Neural progenitor cell (in vitro differentiated cells): ENCODE measurements around the gene F7. TPM values are rescaled to one million over a fixed set of nuclear protein-coding genes. Genes with fewer than 3 reads are reported as not detected.

Experiments
- DNase-seq: peaks from one replicate; pipeline ENCODE4 v3.0.0-alpha.2; 2016; ENCODE audit warnings: low spot score
- H2AFZ ChIP-seq: fragments of 200-600 bp; sonication (generic); replicated peaks from 2 replicates; pipeline ENCODE4 v1.6.1; 2016; ENCODE audit warnings: antibody characterized with exemption
- H3F3A ChIP-seq: fragments of 200-600 bp; sonication (generic); 2 replicates; pipeline ENCODE4 v1.6.1; 2016; ENCODE audit warnings: antibody characterized with exemption, low read depth
- H3K27ac ChIP-seq: fragments of 200-600 bp; sonication (generic); 2 replicates; pipeline ENCODE4 v1.5.1; 2016; ENCODE audit warnings: mild to moderate bottlenecking
- H3K27me3 ChIP-seq: fragments of 200-600 bp; sonication (generic); 2 replicates; pipeline ENCODE4 v1.6.1; 2016; ENCODE audit warnings: mild to moderate bottlenecking, moderate library complexity
- H3K36me3 ChIP-seq: fragments of 200-600 bp; sonication (generic); 2 replicates; pipeline ENCODE4 v1.5.1; 2016
- H3K4me1 ChIP-seq: fragments of 200-600 bp; sonication (generic); 2 replicates; pipeline ENCODE4 v1.6.1; 2016; ENCODE audit warnings: mixed run types
- H3K4me2 ChIP-seq: fragments of 200-600 bp; sonication (generic); 2 replicates; pipeline ENCODE4 v1.6.1; 2016
- H3K4me3 ChIP-seq: fragments of 200-600 bp; sonication (generic); 2 replicates; pipeline ENCODE4 v1.5.1; 2016
- H3K79me2 ChIP-seq: fragments of 200-600 bp; sonication (generic); 2 replicates; pipeline ENCODE4 v1.6.1; 2016; ENCODE audit warnings: low read depth
- H3K9ac ChIP-seq: fragments of 200-600 bp; sonication (generic); 2 replicates; pipeline ENCODE4 v1.6.1; 2016
- H3K9me3 ChIP-seq: fragments of 200-600 bp; sonication (generic); 2 replicates; pipeline ENCODE4 v1.5.1; 2016; ENCODE audit warnings: low read depth
- H4K20me1 ChIP-seq: fragments of 200-600 bp; sonication (generic); 2 replicates; pipeline ENCODE4 v1.6.1; 2016; ENCODE audit warnings: low read depth
- H3K27ac Mint-ChIP-seq: 3 replicates; pipeline ENCODE4 v1.8.0; 2021; ENCODE audit warnings: mixed read lengths
- H3K27me3 Mint-ChIP-seq: 2 replicates; pipeline ENCODE4 v1.8.0; 2022; ENCODE audit warnings: low read depth, mild to moderate bottlenecking, inconsistent platforms, moderate library complexity, mixed read lengths; ENCODE audit not compliant: insufficient read depth
- H3K36me3 Mint-ChIP-seq: 3 replicates; pipeline ENCODE4 v1.8.0; 2021; ENCODE audit warnings: mixed read lengths
- H3K4me1 Mint-ChIP-seq: 3 replicates; pipeline ENCODE4 v1.8.0; 2021; ENCODE audit warnings: mixed read lengths
- H3K4me3 Mint-ChIP-seq: 3 replicates; pipeline ENCODE4 v1.8.0; 2021; ENCODE audit warnings: mild to moderate bottlenecking, moderate library complexity, mixed read lengths
- H3K9me3 Mint-ChIP-seq: 3 replicates; pipeline ENCODE4 v1.8.0; 2020; ENCODE audit warnings: mixed read lengths
- EZH2 ChIP-seq: fragments of 200-600 bp; sonication (generic); IDR thresholded peaks from 2 replicates; pipeline ENCODE4 v1.6.1; 2017; ENCODE audit warnings: antibody characterized with exemption, mild to moderate bottlenecking, moderate library complexity
- EZH2phosphoT487 ChIP-seq: fragments of 200-600 bp; sonication (generic); IDR thresholded peaks from 2 replicates; pipeline ENCODE4 v1.6.1; 2017; ENCODE audit warnings: antibody characterized with exemption
- total RNA-seq: library from RNA; depleted of rRNA; stranded (reverse); fragments of >200 nt; gene quantifications from 2 replicates; pipeline ENCODE4 v1.2.3, GENCODE V29; 2015; ENCODE audit warnings: low replicate concordance
- TF ChIP-seq, protein P1 (sequence below): fragments of 200-600 bp; sonication (generic); IDR thresholded peaks from 2 replicates; pipeline ENCODE4 v1.5.1; 2017; ENCODE audit warnings: antibody characterized with exemption, mild to moderate bottlenecking

The F7 gene
- total RNA-seq, 1 donor from 2014 or later: not detected

DNA sequence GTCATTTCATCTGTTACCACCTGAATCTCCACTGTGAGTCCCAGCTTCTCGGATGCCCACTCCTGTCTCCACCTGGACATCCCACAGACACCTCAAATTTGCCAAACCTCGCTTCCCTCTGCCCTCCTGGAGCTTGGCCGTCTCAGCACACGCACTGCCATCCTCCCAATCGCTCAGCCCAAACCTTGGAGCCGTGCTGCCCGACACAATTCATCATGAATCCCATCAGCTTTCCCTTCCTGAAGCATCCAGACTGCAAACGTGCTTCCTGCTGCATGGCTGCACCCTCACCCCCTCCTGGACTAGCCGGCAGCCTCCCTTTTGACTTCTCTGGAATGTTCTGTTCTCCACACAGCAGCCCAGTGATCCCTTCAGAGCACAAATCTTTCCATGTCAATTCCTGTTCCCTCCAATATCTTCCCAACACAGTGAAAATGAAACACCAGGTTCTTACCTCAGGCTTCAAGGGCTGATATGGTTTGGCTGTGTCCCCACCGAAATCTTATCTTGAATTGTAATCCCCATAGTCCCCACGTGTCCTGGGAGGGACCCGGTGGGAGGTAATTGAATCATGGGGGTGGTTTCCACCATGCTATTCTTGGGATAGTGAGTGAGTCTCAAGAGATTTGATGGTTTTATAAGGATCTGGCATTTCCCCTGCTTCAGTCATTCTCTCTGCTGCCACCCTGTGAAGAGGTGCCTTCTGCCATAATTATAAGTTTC, 51.8 kb downstream of the F7 start:
- no peak overlapping the region for H3K4me3 Mint-ChIP-seq
- H3K9ac ChIP-seq: no peak overlapping the region
- no peak overlapping the region for H3K4me2 ChIP-seq
- no peaks in the 10 kb centered on the region for H3K36me3 ChIP-seq
- H3F3A ChIP-seq: peaks cover 29% of the 10 kb centered on the region
- H3K27ac Mint-ChIP-seq: no peak overlapping the region
- H3K4me3 ChIP-seq: no peak overlapping the region
- peaks cover 30% of the 10 kb centered on the region for H3K4me1 ChIP-seq
- peaks cover 5% of the 10 kb centered on the region for H3K27me3 Mint-ChIP-seq
- no peak overlapping the region for H3K27ac ChIP-seq
- no peaks in the 10 kb centered on the region for H3K9me3 ChIP-seq
- H3K79me2 ChIP-seq: no peaks in the 10 kb centered on the region
- H3K27me3 ChIP-seq: peaks cover 22% of the 10 kb centered on the region
- no peaks in the 10 kb centered on the region for H3K9me3 Mint-ChIP-seq
- no peaks in the 10 kb centered on the region for H3K36me3 Mint-ChIP-seq
- H4K20me1 ChIP-seq: no peaks in the 10 kb centered on the region
- DNase-seq: no peak
- H3K4me1 Mint-ChIP-seq: peaks cover 37% of the 10 kb centered on the region
- no peak overlapping the region for H2AFZ ChIP-seq
- TF ChIP-seq EZH2phosphoT487 (no peak), EZH2 (no peak)

- DNase-seq: no peak
- Histone ChIP-seq H3K4me3 (no peak within 1 kb of the TSS), H3K4me2 (peak within 1 kb of the TSS; percentile 19), H2AFZ (peak within 1 kb of the TSS; percentile 40), H3F3A (peaks cover 23% of the 10 kb centered on the region), H3K79me2 (no peaks in the 10 kb centered on the region), H3K27me3 (peaks cover 20% of the 10 kb centered on the region), H3K9me3 (no peaks in the 10 kb centered on the region), H3K27ac (no peak within 1 kb of the TSS), H3K4me1 (peaks cover 29% of the 10 kb centered on the region), H3K9ac (no peak within 1 kb of the TSS), H3K36me3 (no peaks in the 10 kb centered on the region), H4K20me1 (no peaks in the 10 kb centered on the region)
- peak within 1 kb of the TSS; percentile 53 for H3K27ac Mint-ChIP-seq
- peaks cover 6% of the 10 kb centered on the region for H3K27me3 Mint-ChIP-seq
- TF ChIP-seq, protein P1, sequence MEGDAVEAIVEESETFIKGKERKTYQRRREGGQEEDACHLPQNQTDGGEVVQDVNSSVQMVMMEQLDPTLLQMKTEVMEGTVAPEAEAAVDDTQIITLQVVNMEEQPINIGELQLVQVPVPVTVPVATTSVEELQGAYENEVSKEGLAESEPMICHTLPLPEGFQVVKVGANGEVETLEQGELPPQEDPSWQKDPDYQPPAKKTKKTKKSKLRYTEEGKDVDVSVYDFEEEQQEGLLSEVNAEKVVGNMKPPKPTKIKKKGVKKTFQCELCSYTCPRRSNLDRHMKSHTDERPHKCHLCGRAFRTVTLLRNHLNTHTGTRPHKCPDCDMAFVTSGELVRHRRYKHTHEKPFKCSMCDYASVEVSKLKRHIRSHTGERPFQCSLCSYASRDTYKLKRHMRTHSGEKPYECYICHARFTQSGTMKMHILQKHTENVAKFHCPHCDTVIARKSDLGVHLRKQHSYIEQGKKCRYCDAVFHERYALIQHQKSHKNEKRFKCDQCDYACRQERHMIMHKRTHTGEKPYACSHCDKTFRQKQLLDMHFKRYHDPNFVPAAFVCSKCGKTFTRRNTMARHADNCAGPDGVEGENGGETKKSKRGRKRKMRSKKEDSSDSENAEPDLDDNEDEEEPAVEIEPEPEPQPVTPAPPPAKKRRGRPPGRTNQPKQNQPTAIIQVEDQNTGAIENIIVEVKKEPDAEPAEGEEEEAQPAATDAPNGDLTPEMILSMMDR: no peak
- no peak for TF ChIP-seq EZH2phosphoT487
- no peak for TF ChIP-seq EZH2
- H3K4me1 Mint-ChIP-seq: peaks cover 33% of the 10 kb centered on the region
- no peaks in the 10 kb centered on the region for H3K36me3 Mint-ChIP-seq
- H3K9me3 Mint-ChIP-seq: no peaks in the 10 kb centered on the region
- no peak within 1 kb of the TSS for H3K4me3 Mint-ChIP-seq
Observed at GRCh38 chr13:113157929-113158747, 52.5 kb downstream of the F7 start, which contains the start of gene PROZ. TSS of gene PROZ (plus strand) at chr13:113158648. CDS start at chr13:113158661, 13 bp downstream.

GRCh38 chr13:113158946-113159345, 53.4 kb downstream of the F7 start:
- Mint-ChIP-seq H3K36me3 (no peaks in the 10 kb centered on the region), H3K4me1 (peaks cover 34% of the 10 kb centered on the region), H3K9me3 (no peaks in the 10 kb centered on the region), H3K27me3 (peaks cover 9% of the 10 kb centered on the region), H3K4me3 (no peak overlapping the region), H3K27ac (peak overlapping the region; percentile 53)
- Histone ChIP-seq H3K9me3 (no peaks in the 10 kb centered on the region), H2AFZ (peak overlapping the region; percentile 40), H3K27me3 (peaks cover 19% of the 10 kb centered on the region), H3K4me1 (peaks cover 24% of the 10 kb centered on the region), H3K4me2 (peak overlapping the region; percentile 19), H3K79me2 (no peaks in the 10 kb centered on the region), H4K20me1 (no peaks in the 10 kb centered on the region), H3K36me3 (no peaks in the 10 kb centered on the region), H3K9ac (no peak overlapping the region), H3K4me3 (no peak overlapping the region), H3K27ac (no peak overlapping the region), H3F3A (peaks cover 17% of the 10 kb centered on the region)
- DNase-seq: peak; percentile 58
- TF ChIP-seq, protein P1: no peak
- TF ChIP-seq EZH2phosphoT487 (no peak), EZH2 (no peak)
